Medulla oblongata (tissue), 1 donor: ENCODE data around the gene UROS.

ENCODE experiments used
- DNase-seq: peaks from one replicate; pipeline ENCODE4 v3.0.0-alpha.2; 2015; ENCODE audit errors: extremely low spot score

The UROS gene

GRCh38 chr10:125836746-125837145, 13.7 kb upstream of the UROS start:
- DNase-seq = no peak

DNA sequence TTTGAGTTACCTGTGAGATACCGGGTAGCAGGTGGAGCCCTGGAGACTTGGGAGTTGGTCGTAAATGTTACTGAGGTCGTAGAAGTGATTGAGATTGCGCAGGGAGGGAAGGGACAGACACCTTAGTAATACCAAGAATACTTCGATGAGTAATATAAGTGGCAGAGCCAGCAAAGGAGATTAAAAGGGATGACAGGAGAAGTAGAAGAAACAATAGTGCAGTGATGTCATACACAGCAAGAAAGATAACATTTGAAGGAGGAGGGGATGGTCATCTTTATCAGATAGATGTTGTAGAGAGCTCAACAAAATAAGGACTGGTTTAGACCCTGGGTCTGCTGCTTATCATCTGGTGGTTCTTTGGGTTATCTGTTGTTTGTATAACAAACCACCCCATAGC, 5.3 kb upstream of the UROS start:
- DNase-seq = no peak

DNA sequence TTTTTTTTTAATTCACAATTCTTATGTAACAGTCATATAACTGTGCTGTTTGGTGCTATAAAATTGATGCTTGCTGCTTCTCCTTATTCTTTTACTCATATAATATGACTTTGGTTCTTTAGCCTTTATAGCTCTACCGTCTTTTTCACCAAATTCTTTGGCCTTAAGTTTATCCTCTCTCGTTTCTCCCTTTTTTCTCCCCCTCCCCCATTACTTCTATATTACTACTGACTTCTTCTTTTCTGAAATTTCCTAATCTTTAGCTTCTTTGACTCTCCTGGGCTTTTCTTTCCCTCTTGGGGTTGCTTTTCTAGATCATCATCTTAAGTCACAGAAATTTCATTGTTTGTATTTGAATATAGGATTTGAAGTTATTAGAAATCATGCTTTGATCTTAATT, 4.1 kb upstream of the UROS start:
- DNase-seq = no peak

GRCh38 chr10:125824736-125825135, 1.7 kb upstream of the UROS start:
- DNase-seq = no peak

DNA sequence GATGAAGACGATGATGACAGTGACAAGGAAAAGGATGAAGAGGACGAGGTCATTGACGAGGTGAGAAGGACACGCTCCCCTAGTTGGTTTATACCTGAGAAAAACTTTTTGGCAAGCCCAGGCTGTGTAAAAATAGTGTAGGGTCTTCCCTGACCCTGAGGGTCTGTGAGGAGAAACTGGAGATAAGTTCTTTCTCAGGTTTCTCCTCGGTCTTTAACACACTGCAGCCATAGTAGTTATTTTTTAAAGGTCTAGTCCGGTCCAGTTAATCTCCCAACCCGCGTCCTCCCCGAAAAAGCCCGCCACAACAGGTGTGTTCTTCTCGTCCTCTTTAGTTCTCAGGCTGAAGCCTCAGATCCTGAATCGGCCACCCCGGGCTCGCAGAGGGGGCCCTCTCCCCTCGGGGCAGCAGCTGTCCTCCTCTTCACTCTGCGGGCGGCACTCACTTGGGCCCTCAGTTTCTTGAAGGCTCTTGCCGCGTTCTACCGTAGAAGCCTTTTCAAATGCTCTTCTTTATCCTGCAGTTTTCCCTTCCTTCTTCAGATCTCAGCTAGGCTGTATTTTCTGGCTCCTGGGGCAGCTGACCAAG, 699 bp upstream of the UROS start:
- no peak for DNase-seq

DNA sequence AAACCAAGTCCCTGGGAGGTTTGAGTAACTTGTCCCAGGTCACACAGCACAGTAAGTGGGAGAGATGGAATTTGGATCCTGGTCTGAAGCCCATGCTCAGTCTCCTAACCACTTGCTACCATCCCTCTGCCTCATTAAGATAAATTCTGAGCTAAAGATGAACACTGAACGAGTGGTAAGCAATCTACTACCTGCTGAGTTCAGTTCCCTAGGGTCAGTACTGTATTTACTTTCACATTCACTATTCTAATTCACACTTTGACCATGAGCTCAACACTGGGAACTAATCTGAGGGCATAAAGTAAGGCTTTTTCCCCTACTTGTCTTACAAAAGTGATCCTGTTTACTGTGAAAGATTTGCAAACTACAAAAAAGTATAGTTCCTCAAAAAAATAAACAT, 2.4 kb downstream of the UROS start:
- DNase-seq = no peak

DNA sequence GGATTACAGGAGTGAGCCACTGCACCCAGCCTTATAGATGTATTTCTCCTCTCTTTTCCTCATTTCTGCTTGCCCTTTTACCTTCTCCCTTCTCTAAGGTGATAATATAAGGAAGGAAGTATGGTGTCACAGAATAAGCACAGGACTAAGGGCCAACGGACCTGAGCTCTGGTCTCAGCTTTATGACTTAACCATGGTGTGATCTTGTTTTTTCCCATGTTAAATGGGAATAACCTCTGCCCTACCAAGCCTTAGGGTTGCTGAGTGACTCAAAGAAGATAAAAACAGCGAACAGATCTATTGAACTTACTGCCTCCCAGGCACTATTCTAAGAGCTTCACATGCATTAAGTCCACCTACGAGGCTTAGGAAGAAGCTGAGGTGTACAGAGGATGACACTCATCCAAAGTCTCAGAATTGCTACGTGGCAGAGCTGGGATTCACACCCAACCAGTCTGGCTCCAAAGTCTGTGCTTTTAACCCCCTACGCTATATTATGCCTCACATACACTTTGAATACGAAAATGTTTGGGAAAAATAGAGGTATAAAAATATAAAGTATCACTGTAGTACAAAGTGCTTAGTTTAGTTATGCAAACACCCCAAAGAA, 5.6 kb downstream of the UROS start:
- no peak for DNase-seq

DNA sequence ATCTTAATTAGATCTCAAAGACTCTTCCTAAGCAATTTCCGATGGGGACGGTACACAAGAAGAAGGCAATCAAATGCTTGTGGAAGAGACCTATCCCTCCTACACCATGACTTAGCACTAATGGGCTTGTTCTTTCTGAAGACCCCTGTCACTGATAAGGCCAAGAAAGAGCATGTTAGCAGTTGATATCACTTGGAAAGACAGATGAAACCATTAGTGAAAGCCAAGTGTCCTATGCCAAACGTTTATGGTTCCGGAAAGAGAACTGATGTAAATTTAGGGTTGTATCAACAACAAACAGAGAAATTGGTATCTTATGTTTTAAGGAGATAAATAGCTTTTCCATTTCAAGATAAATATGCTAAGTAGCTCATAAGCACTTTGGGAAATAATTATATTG, 6.5 kb downstream of the UROS start:
- DNase-seq = no peak

DNA sequence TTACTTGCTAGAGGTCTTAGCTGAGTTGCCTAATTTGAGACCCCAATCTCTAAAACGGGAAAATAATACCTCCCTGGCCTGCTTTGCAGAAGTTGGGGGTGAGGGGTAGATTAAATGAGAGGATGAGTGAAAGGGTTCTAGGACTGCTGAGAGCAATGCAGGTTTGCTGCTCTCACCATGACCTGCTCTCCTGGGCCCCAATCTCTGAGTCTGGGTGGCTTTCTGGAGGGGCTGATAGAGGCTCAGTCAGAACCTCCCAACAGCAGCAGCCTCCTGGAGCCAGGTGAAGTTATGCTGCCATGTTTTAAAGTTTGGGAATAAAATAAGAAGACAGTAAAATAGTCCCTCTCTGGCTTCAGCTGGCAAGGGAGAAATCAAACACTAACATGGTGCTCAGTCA, 7.3 kb downstream of the UROS start:
- DNase-seq = no peak

DNA sequence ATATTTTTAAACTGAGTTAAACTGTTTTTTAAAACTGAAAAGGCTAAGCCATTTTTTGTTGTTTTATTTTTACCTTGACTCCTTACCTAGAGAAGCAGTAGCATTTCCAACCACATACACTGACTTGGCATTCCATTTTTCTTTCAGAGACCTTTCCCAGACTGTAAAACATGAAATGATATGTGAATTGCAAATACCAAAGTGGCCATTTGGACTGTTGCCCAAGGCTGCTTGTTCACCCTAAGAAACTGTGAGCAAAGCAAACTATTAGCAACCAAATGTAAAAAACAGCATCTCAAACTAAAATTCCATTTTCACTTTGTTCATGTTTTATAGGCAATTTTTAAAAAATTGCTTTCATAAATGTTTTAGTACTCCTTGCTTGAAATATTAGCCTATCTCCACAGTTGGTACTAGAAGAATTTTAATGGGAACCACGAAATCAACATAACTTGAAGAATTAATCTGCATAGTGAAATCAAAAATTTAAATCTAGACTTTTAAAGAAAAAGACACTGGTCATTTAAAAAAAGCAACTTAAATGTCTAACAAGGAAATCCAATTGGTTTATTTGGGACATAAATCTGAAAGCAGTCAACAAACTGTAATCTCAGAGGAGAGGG, 10.8 kb downstream of the UROS start:
- no peak for DNase-seq

DNA sequence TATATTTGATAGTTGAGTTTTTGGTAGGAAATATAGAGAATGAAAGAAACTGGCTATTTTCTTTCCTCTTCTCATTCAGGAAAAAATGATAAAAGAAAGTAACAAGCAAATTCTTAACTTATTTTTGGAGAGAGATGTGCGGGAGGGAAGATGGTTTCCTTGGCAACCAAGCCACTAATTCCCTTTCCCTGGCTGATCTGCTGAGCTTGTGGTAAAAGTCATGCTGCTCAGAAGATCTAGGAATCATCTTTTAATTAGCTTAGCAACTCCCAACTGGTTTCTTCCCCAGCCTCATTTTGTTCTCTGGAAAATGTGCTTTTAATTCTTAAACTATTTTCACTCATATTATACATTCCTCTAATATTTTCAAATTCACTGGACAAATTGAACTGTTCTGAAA, 11.8 kb downstream of the UROS start:
- DNase-seq = no peak

DNA sequence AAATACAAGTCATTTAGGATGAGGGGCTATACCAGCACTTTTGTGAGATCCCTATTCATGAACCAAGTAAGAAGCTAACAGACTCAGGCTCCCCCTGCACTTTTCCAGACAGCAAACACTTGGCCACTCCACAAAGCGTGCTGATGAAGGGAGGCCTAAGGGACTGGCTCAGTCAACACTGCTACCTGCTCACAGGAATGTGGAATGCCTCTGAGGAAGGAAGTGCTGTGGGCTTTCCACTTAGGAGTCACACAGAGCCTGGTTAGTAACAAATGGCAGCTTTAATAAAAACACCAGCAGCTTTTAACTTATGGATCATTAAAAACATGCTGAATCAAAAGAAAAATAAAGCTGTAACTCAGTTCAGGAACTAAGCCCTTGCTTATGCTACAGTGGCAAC, 15.0 kb downstream of the UROS start:
- DNase-seq = no peak

GRCh38 chr10:125802739-125803138, 20.3 kb downstream of the UROS start:
- no peak for DNase-seq

- no peak for DNase-seq
Measured at GRCh38 chr10:125802131-125802530, 20.9 kb downstream of the UROS start.

- no peak for DNase-seq
Measured at GRCh38 chr10:125801574-125801973, 21.5 kb downstream of the UROS start.

- DNase-seq = no peak
Measured at GRCh38 chr10:125799451-125800182, 23.4 kb downstream of the UROS start.

DNA sequence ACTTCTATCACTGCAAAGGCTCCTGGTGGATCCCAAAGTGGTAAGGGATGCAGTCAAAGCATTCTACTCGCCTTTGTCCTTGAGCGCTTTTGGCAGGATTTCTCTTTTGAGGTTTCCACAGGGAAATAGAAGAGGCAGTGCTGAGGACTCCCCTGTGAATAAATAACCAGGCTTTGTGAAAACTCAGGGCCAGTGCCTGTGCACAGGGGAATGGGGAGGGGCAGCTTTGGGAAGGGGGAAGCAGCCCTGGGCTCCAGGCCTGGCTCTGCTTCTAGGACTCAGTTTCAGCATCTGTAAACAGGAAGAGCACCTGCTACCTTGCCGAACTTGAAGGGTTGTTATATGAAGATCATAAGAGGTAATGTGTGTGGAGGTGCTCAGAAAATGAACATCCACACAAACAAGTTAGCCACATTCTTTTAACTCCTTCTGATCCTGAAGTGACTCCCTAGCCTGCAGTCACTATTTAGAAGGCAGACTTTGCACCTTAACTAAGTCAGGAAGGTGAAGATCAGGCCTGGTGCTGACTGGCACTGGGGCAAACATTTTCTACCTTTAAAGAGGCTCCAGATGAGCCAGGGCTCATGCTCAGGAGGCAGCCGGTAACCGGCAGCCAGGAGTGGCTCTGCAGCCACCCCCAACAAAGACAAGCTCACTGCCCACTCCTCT, 24.9 kb downstream of the UROS start:
- no peak for DNase-seq

DNA sequence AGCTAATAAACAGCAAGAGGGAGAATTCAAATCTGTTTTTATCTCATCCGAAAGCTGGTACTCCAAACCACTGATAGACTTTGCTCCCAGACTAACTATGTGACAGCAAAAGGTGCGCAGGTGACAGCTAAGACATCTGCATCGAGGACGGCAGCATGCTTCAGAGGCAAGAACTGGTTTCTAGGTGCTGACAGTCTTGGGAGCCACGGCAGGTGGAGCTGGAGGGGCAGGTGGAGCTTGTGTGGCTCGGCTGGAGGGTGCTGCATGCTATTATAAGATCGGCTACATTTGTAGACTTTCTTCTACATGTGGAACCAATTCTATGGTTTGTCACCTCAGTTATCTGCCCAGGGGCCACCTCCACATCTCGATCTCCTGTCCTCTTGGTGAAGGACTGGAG, 25.6 kb downstream of the UROS start:
- DNase-seq = no peak

- no peak for DNase-seq
Measured at GRCh38 chr10:125795637-125796190, 27.3 kb downstream of the UROS start.

DNA sequence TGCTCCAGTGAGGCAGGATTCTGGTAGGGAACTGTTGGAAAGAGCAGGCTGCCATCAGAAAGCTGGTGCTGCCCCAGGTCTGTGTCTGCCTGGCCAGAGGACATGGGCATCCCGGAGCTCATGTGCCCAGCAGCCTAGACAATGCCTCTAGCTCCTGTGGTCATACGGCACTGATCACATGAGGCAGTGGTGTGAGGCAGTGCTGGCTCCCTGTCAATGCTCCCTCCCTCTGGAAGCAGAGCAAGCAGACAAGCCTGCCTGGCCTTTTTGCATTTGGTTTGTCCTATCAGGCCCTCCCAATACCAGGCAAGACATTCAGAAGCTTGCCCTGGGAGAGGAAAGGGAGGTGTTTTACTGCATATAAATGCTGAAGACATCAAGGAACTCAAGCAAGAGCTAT, 27.9 kb downstream of the UROS start:
- DNase-seq = peak; percentile 92

- no peak for DNase-seq
Measured at GRCh38 chr10:125792342-125793300, 30.4 kb downstream of the UROS start.
